Neuronal stem cell (in vitro differentiated cells): ENCODE measurements around the gene MT1HL1.
A peak's percentile ranks its signal among the peaks of the same experiment; 100 is the strongest.
"Not testable (repeated sequence)": the region's sequence is repeated elsewhere in the genome, so short reads cannot be mapped to it uniquely, and the experiment has no call there.

Source experiments
- DNase-seq: peaks from one replicate; pipeline ENCODE4 v3.0.0-alpha.2; 2013; ENCODE audit warnings: low spot score
- H2AFZ ChIP-seq: one replicate; pipeline ENCODE4 v1.6.1; 2013; ENCODE audit warnings: mild to moderate bottlenecking, low read length, inconsistent platforms
- H2AK5ac ChIP-seq: 2 replicates; pipeline ENCODE4 v1.6.1; 2013; ENCODE audit warnings: low read depth, mild to moderate bottlenecking, inconsistent platforms, low read length, moderate library complexity, mixed read lengths
- H2BK120ac ChIP-seq: 2 replicates; pipeline ENCODE4 v1.6.1; 2013; ENCODE audit warnings: low read depth, mild to moderate bottlenecking, inconsistent platforms, low read length, moderate library complexity, mixed read lengths
- H2BK12ac ChIP-seq: one replicate; pipeline ENCODE4 v1.6.1; 2013; ENCODE audit warnings: low read length, inconsistent platforms
- H2BK15ac ChIP-seq: 2 replicates; pipeline ENCODE4 v1.6.1; 2013; ENCODE audit warnings: mild to moderate bottlenecking, low read length, inconsistent platforms, mixed read lengths
- H2BK5ac ChIP-seq: one replicate; pipeline ENCODE4 v1.6.1; 2013; ENCODE audit warnings: inconsistent platforms, mild to moderate bottlenecking, low read length, moderate library complexity
- H3K14ac ChIP-seq: one replicate; pipeline ENCODE4 v1.6.1; 2013; ENCODE audit warnings: low read length, inconsistent platforms
- H3K18ac ChIP-seq: 2 replicates; pipeline ENCODE4 v1.6.1; 2013; ENCODE audit warnings: low read length, inconsistent platforms
- H3K23ac ChIP-seq: 2 replicates; pipeline ENCODE4 v1.6.1; 2013; ENCODE audit warnings: low read depth, mild to moderate bottlenecking, mixed read lengths, low read length, inconsistent platforms; ENCODE audit not compliant: poor library complexity
- H3K27ac ChIP-seq: replicated peaks from 3 replicates; pipeline ENCODE4 v1.5.1; 2013; ENCODE audit warnings: low read length, inconsistent platforms
- H3K27me3 ChIP-seq, 3 experiments: 2 replicates each; pipeline ENCODE4 v1.6.1; 2013; ENCODE audit warnings: low read length in 3 of 3, mild to moderate bottlenecking in 2 of 3, inconsistent platforms in 1 of 3, low read depth in 1 of 3, mixed read lengths in 1 of 3, moderate library complexity in 1 of 3; ENCODE audit not compliant: control insufficient read depth in 3 of 3, insufficient read depth in 3 of 3
- H3K36me3 ChIP-seq, 2 donors: replicated peaks in 1 of 2; 2 replicates each; pipeline ENCODE4 v1.6.1; 2013; ENCODE audit warnings: low read length in 2 of 2; ENCODE audit not compliant: control insufficient read depth in 2 of 2, insufficient read depth in 2 of 2
- H3K4ac ChIP-seq: 2 replicates; pipeline ENCODE4 v1.6.1; 2013; ENCODE audit warnings: inconsistent platforms, mild to moderate bottlenecking, low read length, moderate library complexity
- H3K4me1 ChIP-seq, 2 donors: 1 replicate in 1 of 2; 2 replicates in 1 of 2; pipeline ENCODE4 v1.6.1; 2013; ENCODE audit warnings: low read length in 2 of 2, low read depth in 1 of 2; ENCODE audit not compliant: control insufficient read depth in 2 of 2, insufficient read depth in 1 of 2
- H3K4me2 ChIP-seq: one replicate; pipeline ENCODE4 v1.6.1; 2013; ENCODE audit warnings: mild to moderate bottlenecking, low read length, inconsistent platforms; ENCODE audit not compliant: insufficient read depth, poor library complexity, severe bottlenecking
- H3K4me3 ChIP-seq, 2 donors: 2 replicates each; pipeline ENCODE4 v1.5.1; 2013; ENCODE audit warnings: low read length in 2 of 2, mild to moderate bottlenecking in 2 of 2, inconsistent platforms in 1 of 2, moderate library complexity in 1 of 2
- H3K79me1 ChIP-seq: one replicate; pipeline ENCODE4 v1.6.1; 2013; ENCODE audit warnings: low read depth, mild to moderate bottlenecking, inconsistent platforms, low read length, moderate library complexity
- H3K9ac ChIP-seq: one replicate; pipeline ENCODE4 v1.6.1; 2013; ENCODE audit warnings: mild to moderate bottlenecking, low read depth, low read length, inconsistent platforms; ENCODE audit not compliant: poor library complexity
- H3K9me3 ChIP-seq, 2 donors: replicated peaks in 1 of 2; 2 replicates each; pipeline versions ENCODE3 to v1.6.1; 2013; ENCODE audit warnings: low read length in 2 of 2, mild to moderate bottlenecking in 2 of 2, inconsistent platforms in 1 of 2, low read depth in 1 of 2, mixed read lengths in 1 of 2, moderate library complexity in 1 of 2; ENCODE audit not compliant: control insufficient read depth in 2 of 2, insufficient read depth in 1 of 2
- H4K8ac ChIP-seq: one replicate; pipeline ENCODE4 v1.6.1; 2013; ENCODE audit warnings: low read depth, mild to moderate bottlenecking, inconsistent platforms, low read length, moderate library complexity
- H4K91ac ChIP-seq: one replicate; pipeline ENCODE4 v1.6.1; 2013; ENCODE audit warnings: low read length, low read depth, mild to moderate bottlenecking, inconsistent platforms; ENCODE audit not compliant: poor library complexity
- WGBS, 2 donors: extraction: QIAGEN DNeasy Blood & Tissue Kit; methylation state at CpG; one replicate each; pipeline ENCODE4 v1.1.7; 2013; ENCODE audit warnings: missing lambda C conversion rate in 2 of 2, mixed read lengths in 1 of 2; ENCODE audit not compliant: insufficient read length in 2 of 2, insufficient replicate concordance in 1 of 2; ENCODE audit errors: extremely low coverage in 2 of 2; 5-methylcytosine and 5-hydroxymethylcytosine counted together

MT1HL1 gene

GRCh38 chr1:236982380-236982779 is 21.9 kb downstream of the MT1HL1 start:
- H3K14ac ChIP-seq, result no peak overlapping the region
- WGBS, 2 donors, result no CpG with 5 or more reads among the region's 1 CpG
- no peak overlapping the region for H3K4me2 ChIP-seq
- no peak overlapping the region for H4K8ac ChIP-seq
- H4K91ac ChIP-seq, result no peak overlapping the region
- H3K27ac ChIP-seq, result no peak overlapping the region
- H3K9me3 ChIP-seq, result no peaks in the 10 kb centered on the region
- H2AFZ ChIP-seq, result no peak overlapping the region
- no peak overlapping the region for H3K18ac ChIP-seq
- no peak overlapping the region for H2BK12ac ChIP-seq
- H3K27me3 ChIP-seq, result no peaks in the 10 kb centered on the region
- no peak overlapping the region for H3K4ac ChIP-seq
- H3K9ac ChIP-seq, result no peak overlapping the region
- DNase-seq, result no peak
- H3K4me3 ChIP-seq, result no peak overlapping the region
- H2BK15ac ChIP-seq, result no peak overlapping the region
- H3K79me1 ChIP-seq, result no peaks in the 10 kb centered on the region
- no peak overlapping the region for H2BK120ac ChIP-seq
- no peak overlapping the region for H3K23ac ChIP-seq
- H3K4me1 ChIP-seq, result no peaks in the 10 kb centered on the region
- no peak overlapping the region for H2BK5ac ChIP-seq
- no peaks in the 10 kb centered on the region for H3K36me3 ChIP-seq
- H2AK5ac ChIP-seq, result no peak overlapping the region

- not testable (repeated sequence) for H3K9me3 ChIP-seq, H3K4me1 ChIP-seq
- WGBS, 2 donors, result no CpG with 5 or more reads among the region's 20 CpGs
These were observed 22.8 kb downstream of the MT1HL1 start for GRCh38 chr1:236981431-236981830.

GRCh38 chr1:236980673-236981072 is 23.6 kb downstream of the MT1HL1 start:
- Histone ChIP-seq H2BK15ac (no peak overlapping the region), H2BK12ac (no peak overlapping the region), H3K4me3 (no peak overlapping the region), H3K23ac (no peak overlapping the region), H3K79me1 (no peaks in the 10 kb centered on the region), H3K27me3 (no peaks in the 10 kb centered on the region), H3K4ac (no peak overlapping the region), H2BK120ac (no peak overlapping the region), H3K9me3 (no peaks in the 10 kb centered on the region), H3K36me3 (no peaks in the 10 kb centered on the region), H4K91ac (no peak overlapping the region), H3K27ac (no peak overlapping the region), H2AFZ (no peak overlapping the region), H3K18ac (no peak overlapping the region), H3K4me2 (no peak overlapping the region), H3K4me1 (no peaks in the 10 kb centered on the region), H2AK5ac (no peak overlapping the region), H2BK5ac (no peak overlapping the region), H4K8ac (no peak overlapping the region), H3K9ac (no peak overlapping the region), H3K14ac (no peak overlapping the region)
- no peak for DNase-seq
- WGBS, 2 donors, result no CpG with 5 or more reads among the region's 6 CpGs

More at GRCh38 chr1:236981431-236981830, 22.8 kb downstream of the MT1HL1 start:
- not testable (repeated sequence) for H3K23ac ChIP-seq, H3K4ac ChIP-seq, H3K27ac ChIP-seq, H3K36me3 ChIP-seq, H2AFZ ChIP-seq, H3K4me2 ChIP-seq, DNase-seq, H3K18ac ChIP-seq, H3K4me3 ChIP-seq, H2BK120ac ChIP-seq, H2BK15ac ChIP-seq, H4K8ac ChIP-seq, H3K79me1 ChIP-seq, H3K27me3 ChIP-seq, H2BK12ac ChIP-seq, H4K91ac ChIP-seq, H2BK5ac ChIP-seq, H3K14ac ChIP-seq, H3K9ac ChIP-seq, H2AK5ac ChIP-seq

GRCh38 chr1:236979149-236979900 is 24.9 kb downstream of the MT1HL1 start:
- no peak for DNase-seq
- Histone ChIP-seq H3K9ac (no peak overlapping the region), H3K9me3 (no peaks in the 10 kb centered on the region), H4K91ac (no peak overlapping the region), H3K4me1 (no peaks in the 10 kb centered on the region), H3K18ac (peak overlapping the region; percentile 51), H2AFZ (no peak overlapping the region), H2BK120ac (no peak overlapping the region), H3K27me3 (no peaks in the 10 kb centered on the region), H3K4me3 (no peak overlapping the region), H3K4me2 (no peak overlapping the region), H2BK5ac (no peak overlapping the region), H3K27ac (no peak overlapping the region), H3K4ac (no peak overlapping the region), H2AK5ac (no peak overlapping the region), H4K8ac (no peak overlapping the region), H3K36me3 (no peaks in the 10 kb centered on the region), H3K14ac (no peak overlapping the region), H2BK15ac (no peak overlapping the region), H2BK12ac (no peak overlapping the region), H3K79me1 (no peaks in the 10 kb centered on the region), H3K23ac (no peak overlapping the region)
- no CpG with 5 or more reads among the region's 13 CpGs for WGBS, 2 donors
